GM12801 (cell line): ENCODE measurements around the gene GPR171.

Source experiments
- TF ChIP-seq, protein P1 (sequence below): IDR thresholded peaks from one replicate; pipeline ENCODE4 v1.5.1; 2011; ENCODE audit warnings: control low read depth; ENCODE audit not compliant: insufficient read length; ENCODE audit errors: extremely low read depth

Gene GPR171

DNA sequence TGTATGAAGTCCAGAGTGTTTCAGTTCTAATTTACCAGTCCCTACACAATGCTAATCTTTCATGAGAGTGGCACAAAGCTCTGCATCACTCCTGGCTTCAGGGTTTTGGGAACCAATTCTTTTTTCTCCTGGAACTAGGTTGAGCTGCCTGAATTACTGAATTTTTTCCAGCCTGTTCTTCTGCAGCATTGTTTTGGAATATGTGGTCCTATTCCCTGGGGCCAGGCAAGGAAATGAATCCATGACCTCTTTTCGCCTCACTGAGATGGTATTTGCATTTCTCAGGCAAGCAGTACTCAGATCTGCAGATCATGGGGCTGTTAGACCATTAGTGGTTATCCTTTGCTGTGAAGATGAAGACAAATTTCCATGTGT lies 25.6 kb upstream of the GPR171 start:
- TF ChIP-seq, protein P1, sequence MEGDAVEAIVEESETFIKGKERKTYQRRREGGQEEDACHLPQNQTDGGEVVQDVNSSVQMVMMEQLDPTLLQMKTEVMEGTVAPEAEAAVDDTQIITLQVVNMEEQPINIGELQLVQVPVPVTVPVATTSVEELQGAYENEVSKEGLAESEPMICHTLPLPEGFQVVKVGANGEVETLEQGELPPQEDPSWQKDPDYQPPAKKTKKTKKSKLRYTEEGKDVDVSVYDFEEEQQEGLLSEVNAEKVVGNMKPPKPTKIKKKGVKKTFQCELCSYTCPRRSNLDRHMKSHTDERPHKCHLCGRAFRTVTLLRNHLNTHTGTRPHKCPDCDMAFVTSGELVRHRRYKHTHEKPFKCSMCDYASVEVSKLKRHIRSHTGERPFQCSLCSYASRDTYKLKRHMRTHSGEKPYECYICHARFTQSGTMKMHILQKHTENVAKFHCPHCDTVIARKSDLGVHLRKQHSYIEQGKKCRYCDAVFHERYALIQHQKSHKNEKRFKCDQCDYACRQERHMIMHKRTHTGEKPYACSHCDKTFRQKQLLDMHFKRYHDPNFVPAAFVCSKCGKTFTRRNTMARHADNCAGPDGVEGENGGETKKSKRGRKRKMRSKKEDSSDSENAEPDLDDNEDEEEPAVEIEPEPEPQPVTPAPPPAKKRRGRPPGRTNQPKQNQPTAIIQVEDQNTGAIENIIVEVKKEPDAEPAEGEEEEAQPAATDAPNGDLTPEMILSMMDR = no peak

DNA sequence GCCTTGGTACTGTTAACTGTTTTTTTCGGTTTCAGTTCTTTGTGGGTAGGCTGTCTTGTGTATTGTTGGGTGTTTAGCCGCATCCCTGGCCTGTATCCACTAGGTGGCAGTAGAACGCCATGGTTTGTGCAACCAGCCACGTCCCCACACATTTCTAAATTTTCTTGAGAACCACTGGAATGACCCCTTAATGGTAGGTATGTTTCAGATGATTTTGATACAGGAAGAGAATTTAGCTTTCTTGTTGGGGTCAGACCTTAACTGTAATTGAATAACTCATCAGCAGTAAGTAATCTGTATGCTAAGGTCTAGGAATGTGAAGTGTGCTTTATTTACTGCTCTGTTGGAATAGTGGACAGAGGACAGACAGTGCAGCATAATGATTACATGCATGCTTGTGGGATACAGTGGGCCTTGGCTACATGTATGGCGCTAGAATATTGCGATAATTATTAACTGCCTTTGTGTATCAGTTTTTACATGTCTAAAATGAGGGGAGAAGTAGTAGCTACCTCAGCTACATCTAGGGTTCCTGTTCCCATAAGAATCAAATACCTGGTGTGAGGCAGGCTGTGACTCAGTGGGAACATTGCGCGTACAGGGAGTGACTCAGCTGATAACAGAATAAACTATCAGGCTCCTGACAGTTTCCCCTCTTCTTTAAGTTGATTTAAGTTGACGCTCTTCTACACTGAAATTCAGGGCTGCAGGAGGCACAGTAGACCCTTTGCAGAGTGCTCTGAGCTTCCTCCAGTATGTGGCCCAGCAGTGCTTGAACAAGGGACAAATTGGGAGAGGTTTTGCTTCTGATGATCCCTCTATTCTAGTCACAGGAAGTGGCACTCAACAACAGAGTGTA lies 25.0 kb upstream of the GPR171 start:
- TF ChIP-seq, protein P1 = no peak

DNA sequence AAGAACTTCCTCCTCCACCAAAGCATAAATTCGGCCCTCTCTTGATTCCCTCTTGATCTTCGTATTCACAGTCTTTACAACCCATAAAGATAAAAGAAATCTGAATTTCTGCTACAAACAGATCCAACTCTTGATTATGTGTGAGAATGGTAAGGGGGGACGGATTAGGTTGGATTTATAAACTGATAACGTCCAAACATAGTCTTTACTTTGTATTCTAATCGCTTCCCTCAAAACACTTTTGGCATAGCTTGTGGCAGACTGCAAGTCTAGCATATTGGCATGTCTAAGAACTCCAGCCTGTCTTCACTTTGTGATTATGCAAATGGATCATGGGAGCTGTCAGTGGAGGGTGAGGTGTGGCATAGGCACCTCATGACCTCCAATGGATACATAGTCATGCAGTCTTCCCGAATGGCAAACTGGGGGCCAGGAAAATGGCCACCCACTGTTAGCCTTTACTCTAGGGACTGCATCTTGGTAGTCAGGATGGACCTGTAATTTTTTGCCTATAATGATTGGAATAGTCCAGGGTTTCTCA lies 24.3 kb upstream of the GPR171 start:
- TF ChIP-seq, protein P1 = no peak

DNA sequence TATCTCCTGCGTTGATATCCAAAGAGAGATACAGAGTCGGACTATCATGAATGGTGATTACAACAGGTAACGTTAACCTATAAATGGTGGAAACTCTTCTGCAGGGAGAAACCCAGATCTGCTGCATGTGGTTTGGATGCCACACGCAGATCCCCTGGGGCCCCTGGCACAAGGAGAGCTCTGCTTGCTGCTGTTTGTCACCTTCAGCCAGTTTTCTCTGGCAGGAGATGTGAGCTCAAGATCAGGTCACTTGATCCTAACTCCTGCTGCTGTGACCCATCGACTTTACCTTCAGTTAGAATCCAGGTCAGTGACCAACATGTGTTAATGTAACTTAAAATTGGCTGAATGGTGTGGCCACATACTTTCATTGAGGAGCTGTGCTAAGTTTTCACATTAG lies 23.8 kb upstream of the GPR171 start:
- TF ChIP-seq, protein P1 = no peak

DNA sequence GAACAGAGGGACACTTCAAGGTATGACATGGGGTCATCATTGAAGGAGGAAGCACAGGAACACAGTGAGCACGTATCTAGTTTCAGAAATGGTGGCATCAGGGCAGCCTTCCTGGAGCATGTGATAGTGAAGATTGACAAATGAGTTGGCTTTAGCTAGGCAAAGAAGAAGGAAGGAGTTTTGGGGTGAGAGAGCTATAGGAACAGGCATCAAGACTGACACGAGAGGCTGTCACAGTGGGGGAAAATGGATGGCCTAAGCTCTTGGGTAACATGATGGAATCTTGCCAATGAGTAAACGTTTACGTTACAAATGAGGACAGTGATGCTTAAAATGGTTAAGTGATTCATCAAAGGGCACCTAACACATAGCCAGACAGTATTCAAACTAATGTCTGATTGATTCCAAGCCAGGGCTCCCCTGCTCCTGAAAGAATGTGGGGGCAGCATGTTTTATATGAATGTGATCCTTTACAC lies 23.1 kb upstream of the GPR171 start:
- TF ChIP-seq, protein P1 = no peak

DNA sequence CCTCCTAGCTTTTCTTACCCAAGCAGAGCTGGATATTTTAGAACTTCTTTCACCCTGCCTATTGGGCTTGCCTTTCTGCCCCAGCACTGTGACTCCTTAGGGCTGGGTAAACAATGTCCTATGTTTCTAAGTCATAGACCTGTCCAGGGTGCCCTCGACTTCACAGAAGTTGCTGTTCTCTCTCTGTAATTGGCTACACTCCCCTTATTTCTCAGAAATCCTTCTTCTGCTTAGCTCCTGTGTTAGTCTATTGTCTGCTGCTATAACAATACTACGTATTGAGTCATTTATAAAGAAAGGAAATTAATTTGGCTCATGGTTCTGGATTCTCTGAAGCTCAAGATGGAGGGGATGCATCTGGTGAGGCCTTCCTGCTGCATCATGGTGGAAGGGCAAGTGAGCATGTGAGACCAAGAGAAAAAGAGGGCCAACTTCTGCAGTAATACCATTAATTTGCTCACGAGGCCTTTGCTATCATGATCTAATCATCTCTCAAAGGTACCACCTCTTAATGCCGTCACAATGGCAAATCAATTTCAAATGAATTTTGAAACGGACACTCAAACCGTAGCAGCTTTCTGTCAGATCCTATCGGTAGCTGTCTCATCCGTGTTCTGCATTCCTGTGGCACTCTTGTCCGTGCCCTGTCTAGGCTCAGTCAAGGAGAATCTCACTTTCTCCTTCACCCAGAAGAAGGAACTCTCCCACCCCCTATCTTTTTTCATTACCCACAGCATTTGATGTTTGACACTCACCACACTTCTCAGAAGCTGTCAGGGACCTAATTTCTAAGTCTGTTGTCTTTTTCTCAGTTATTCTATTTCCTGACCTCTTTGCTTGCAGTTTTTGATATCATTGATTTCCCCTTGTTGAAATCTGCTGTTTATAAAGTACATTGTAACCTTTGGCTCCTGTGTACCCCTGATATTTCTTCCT lies 22.3 kb upstream of the GPR171 start:
- TF ChIP-seq, protein P1 = no peak
